H1 (cell line): ENCODE data around the gene BBX. TPM values are rescaled to one million over a fixed set of nuclear protein-coding genes. Genes with fewer than 3 reads are reported as not detected.

ENCODE experiments used
- CTCF ChIA-PET: fragments of 300-600 bp; sonication (Branson Sonifier 250); formaldehyde crosslinking; loops from one replicate; lab custom pipeline; 2021; ENCODE audit not compliant: partially characterized antibody; lab: Charles Lee
- POLR2A ChIA-PET: fragments of 300-600 bp; sonication (Branson Sonifier 250); formaldehyde crosslinking; loops from one replicate; lab custom pipeline; 2021; ENCODE audit warnings: inconsistent platforms; ENCODE audit not compliant: partially characterized antibody; lab: Charles Lee
- DNase-seq, 2 experiments: peaks; one replicate each; pipeline versions ENCODE4 v3.0.0 to v3.0.0-alpha.2; 2010 to 2022; ENCODE audit warnings: low spot score in 2 of 2, low read depth in 1 of 2, mixed read lengths in 1 of 2
- FAIRE-seq: peaks from 2 replicates; lab custom pipeline; 2011; peaks lifted over from hg19 to GRCh38; lab: Jason Lieb, UNC
- H2AFZ ChIP-seq: 2 replicates; pipeline ENCODE4 v1.8.1; 2012; ENCODE audit warnings: low read length, inconsistent platforms
- H2AK5ac ChIP-seq: 2 replicates; pipeline ENCODE4 v1.6.1; 2013; ENCODE audit warnings: low read depth, low read length
- H2BK120ac ChIP-seq: replicated peaks from 2 replicates; pipeline ENCODE3; 2013; ENCODE audit warnings: low read depth, low read length, inconsistent platforms
- H2BK12ac ChIP-seq: 2 replicates; pipeline ENCODE4 v1.6.1; 2013; ENCODE audit warnings: low read depth, low read length
- H2BK15ac ChIP-seq: 2 replicates; pipeline ENCODE4 v1.6.1; 2013; ENCODE audit warnings: low read length
- H2BK20ac ChIP-seq: 2 replicates; pipeline ENCODE4 v1.6.1; 2013; ENCODE audit warnings: low read length
- H2BK5ac ChIP-seq: 2 replicates; pipeline ENCODE4 v1.6.1; 2013; ENCODE audit warnings: low read depth, low read length
- H3K14ac ChIP-seq: 2 replicates; pipeline ENCODE4 v1.6.1; 2013; ENCODE audit warnings: inconsistent platforms; ENCODE audit not compliant: insufficient read length
- H3K18ac ChIP-seq: 2 replicates; pipeline ENCODE4 v1.6.1; 2013; ENCODE audit warnings: low read length; ENCODE audit errors: extremely low read depth
- H3K23ac ChIP-seq: 2 replicates; pipeline ENCODE4 v1.6.1; 2013; ENCODE audit warnings: inconsistent platforms; ENCODE audit not compliant: insufficient read length
- H3K23me2 ChIP-seq: 2 replicates; pipeline ENCODE4 v1.6.1; 2013; ENCODE audit warnings: low read depth, low read length
- H3K27ac ChIP-seq: 2 replicates; pipeline ENCODE4 v1.6.1; 2011; ENCODE audit warnings: low read depth, low read length, inconsistent platforms
- H3K27me3 ChIP-seq, 4 experiments: replicated peaks in 1 of 4; 1 replicate in 1 of 4; 2 replicates in 3 of 4; pipeline versions ENCODE4 v1.6.1 to v1.8.1; 2011 to 2013; ENCODE audit warnings: low read length in 3 of 4, mild to moderate bottlenecking in 3 of 4, inconsistent platforms in 2 of 4, mixed read lengths in 2 of 4, moderate library complexity in 1 of 4; ENCODE audit not compliant: control insufficient read depth in 3 of 4, insufficient read depth in 3 of 4; ENCODE audit errors: extremely low read depth in 1 of 4
- H3K36me3 ChIP-seq, 4 experiments: 2 replicates each; pipeline versions ENCODE4 v1.6.1 to v1.8.1; 2011 to 2013; ENCODE audit warnings: mild to moderate bottlenecking in 4 of 4, low read length in 3 of 4, moderate library complexity in 2 of 4, control low read depth in 1 of 4, inconsistent platforms in 1 of 4; ENCODE audit not compliant: insufficient read depth in 4 of 4, control insufficient read depth in 2 of 4
- H3K4ac ChIP-seq: replicated peaks from 2 replicates; pipeline ENCODE3; 2013; ENCODE audit warnings: low read length, low read depth, mixed read lengths, inconsistent platforms; ENCODE audit not compliant: insufficient read length
- H3K4me1 ChIP-seq, 4 experiments: replicated peaks in 1 of 4; 1 replicate in 1 of 4; 2 replicates in 3 of 4; pipeline versions ENCODE4 v1.6.1 to v1.8.1; 2011 to 2013; ENCODE audit warnings: low read length in 3 of 4, inconsistent platforms in 2 of 4, mixed read lengths in 1 of 4; ENCODE audit not compliant: insufficient read depth in 4 of 4, control insufficient read depth in 3 of 4
- H3K4me2 ChIP-seq, 2 experiments: 2 replicates each; pipeline versions ENCODE4 v1.6.1 to v1.8.1; 2011 to 2013; ENCODE audit warnings: low read depth in 2 of 2, low read length in 2 of 2, control low read depth in 1 of 2, inconsistent platforms in 1 of 2, mild to moderate bottlenecking in 1 of 2; ENCODE audit not compliant: insufficient read depth in 1 of 2
- H3K4me3 ChIP-seq, 4 experiments: fragments of 200-600, 300-600 bp in 1 of 4; sonication (generic), shearing (Covaris generic), sonication (Bioruptor Twin) in 1 of 4; 2 replicates each; pipeline versions ENCODE4 v1.5.1 to v1.8.1; 2011 to 2016; ENCODE audit warnings: low read length in 4 of 4, low read depth in 3 of 4, control low read depth in 2 of 4, inconsistent platforms in 2 of 4, mild to moderate bottlenecking in 2 of 4, mixed read lengths in 1 of 4, moderate library complexity in 1 of 4; ENCODE audit not compliant: insufficient read depth in 2 of 4; ENCODE audit errors: extremely low read depth in 1 of 4
- H3K56ac ChIP-seq: replicated peaks from 2 replicates; pipeline ENCODE3; 2013; ENCODE audit warnings: low read depth, mild to moderate bottlenecking, mixed read lengths, low read length, inconsistent platforms; ENCODE audit not compliant: insufficient read length
- H3K79me1 ChIP-seq: 2 replicates; pipeline ENCODE4 v1.6.1; 2013; ENCODE audit warnings: low read depth, low read length, control low read depth
- H3K79me2 ChIP-seq, 2 experiments: 2 replicates each; pipeline versions ENCODE4 v1.6.1 to v1.8.1; 2012 to 2013; ENCODE audit warnings: low read length in 2 of 2, mild to moderate bottlenecking in 2 of 2, inconsistent platforms in 1 of 2; ENCODE audit not compliant: insufficient read depth in 2 of 2, control insufficient read depth in 1 of 2
- H3K9ac ChIP-seq, 4 experiments: replicated peaks in 1 of 4; 1 replicate in 1 of 4; 2 replicates in 3 of 4; pipeline versions ENCODE4 v1.6.1 to v1.8.1; 2011 to 2013; ENCODE audit warnings: low read depth in 3 of 4, low read length in 3 of 4, control low read depth in 2 of 4, mild to moderate bottlenecking in 2 of 4, moderate library complexity in 2 of 4, inconsistent platforms in 1 of 4; ENCODE audit errors: extremely low read depth in 1 of 4
- H3K9me3 ChIP-seq, 2 experiments: 2 replicates each; pipeline versions ENCODE4 v1.6.1 to v1.8.1; 2012 to 2013; ENCODE audit warnings: mild to moderate bottlenecking in 2 of 2, moderate library complexity in 2 of 2, control low read depth in 1 of 2, inconsistent platforms in 1 of 2, low read depth in 1 of 2, low read length in 1 of 2, mixed read lengths in 1 of 2; ENCODE audit not compliant: insufficient read depth in 2 of 2
- H4K20me1 ChIP-seq, 2 experiments: replicated peaks in 1 of 2; 2 replicates each; pipeline versions ENCODE3 to v1.8.1; 2011 to 2013; ENCODE audit warnings: inconsistent platforms in 2 of 2, low read length in 2 of 2, mild to moderate bottlenecking in 1 of 2; ENCODE audit not compliant: insufficient read depth in 2 of 2, control insufficient read depth in 1 of 2
- H4K5ac ChIP-seq: 2 replicates; pipeline ENCODE4 v1.6.1; 2013; ENCODE audit warnings: low read length, low read depth, mixed read lengths, inconsistent platforms; ENCODE audit not compliant: insufficient read length
- H4K8ac ChIP-seq: 2 replicates; pipeline ENCODE4 v1.8.0; 2013; ENCODE audit warnings: mild to moderate bottlenecking, moderate library complexity, low read length, inconsistent platforms; ENCODE audit not compliant: insufficient read depth; ENCODE audit errors: extremely low read depth
- H4K91ac ChIP-seq: replicated peaks from 2 replicates; pipeline ENCODE3; 2013; ENCODE audit warnings: low read length, mixed read lengths, inconsistent platforms; ENCODE audit not compliant: insufficient read length
- POU5F1 ChIP-seq: IDR thresholded peaks from 2 replicates; pipeline ENCODE4 v1.6.1; 2011; ENCODE audit warnings: low read depth, mild to moderate bottlenecking, low read length, moderate library complexity
- polyA plus RNA-seq, 7 experiments: library from polyadenylated mRNA; depleted of rRNA in 3 of 7; stranded (reverse) in 5 of 7; unstranded in 2 of 7; fragments of >200 nt in 5 of 7; fragments of 200-250 nt in 2 of 7; gene quantifications; 1 replicate in 5 of 7; 2 replicates in 1 of 7; 4 replicates in 1 of 7; pipeline versions ENCODE4 v1.2.1 to v1.2.3, GENCODE V29; 2011 to 2013; ENCODE audit warnings: missing spikeins in 2 of 7, mixed read lengths in 2 of 7
- total RNA-seq: library from RNA; stranded (reverse); fragmentation: NEBNext Ultra II Directional; extraction: Animal tissue kit (Norgen Biotek cat#: 25700); gene quantifications from 2 replicates; pipeline ENCODE4 v1.2.1, GENCODE V29; 2021

The BBX gene
- total and polyA plus RNA-seq, 2 of the 8 experiments (the other 6 are each of a cell fraction or from before 2014, with no cell fraction given): 11.0 to 42.5 TPM

- Histone ChIP-seq H3K27ac (no peak overlapping the region), H2BK120ac (no peak overlapping the region), H2BK5ac (no peak overlapping the region), H4K20me1 (no peaks in the 10 kb centered on the region), H3K4me1 (no peaks in the 10 kb centered on the region), H3K9me3 (peaks cover 3 to 4% of the 10 kb centered on the region in 2 experiments; a peak in 1 of 4 replicates), H3K79me2 (no peaks in the 10 kb centered on the region), H3K79me1 (no peaks in the 10 kb centered on the region; the same call in 1 of the 2 replicates), H3K18ac (no peak overlapping the region), H2BK20ac (no peak overlapping the region), H3K56ac (no peak overlapping the region), H4K5ac (no peak overlapping the region), H3K4ac (no peak overlapping the region), H4K8ac (no peak overlapping the region), H3K27me3 (no peaks in the 10 kb centered on the region), H3K23ac (no peak overlapping the region), H3K9ac (no peak overlapping the region), H2BK12ac (no peak overlapping the region), H3K14ac (no peak overlapping the region), H3K23me2 (no peaks in the 10 kb centered on the region), H3K36me3 (peaks cover 0 to 3% (median 0%) of the 10 kb centered on the region in 4 experiments; a peak in 1 of 8 replicates), H2BK15ac (no peak overlapping the region), H2AK5ac (no peak overlapping the region), H3K4me3 (no peak overlapping the region), H3K4me2 (no peak overlapping the region), H2AFZ (no peak overlapping the region), H4K91ac (no peak overlapping the region)
- no peak for TF ChIP-seq POU5F1
- ChIA-PET CTCF (no interaction called here), POLR2A (no interaction called here)
- FAIRE-seq (no peak), DNase-seq (no peak)
Observed at GRCh38 chr3:107651782-107652181, 129.0 kb downstream of the BBX start.
